ENCODE results near the gene LATS2. TPM values are rescaled to one million over a fixed set of nuclear protein-coding genes. Genes with fewer than 3 reads are reported as not detected.

LATS2 gene
- total RNA-seq, 4 donors from 2014 or later = 3.7 to 9.9 (median 6.5) TPM

DNA sequence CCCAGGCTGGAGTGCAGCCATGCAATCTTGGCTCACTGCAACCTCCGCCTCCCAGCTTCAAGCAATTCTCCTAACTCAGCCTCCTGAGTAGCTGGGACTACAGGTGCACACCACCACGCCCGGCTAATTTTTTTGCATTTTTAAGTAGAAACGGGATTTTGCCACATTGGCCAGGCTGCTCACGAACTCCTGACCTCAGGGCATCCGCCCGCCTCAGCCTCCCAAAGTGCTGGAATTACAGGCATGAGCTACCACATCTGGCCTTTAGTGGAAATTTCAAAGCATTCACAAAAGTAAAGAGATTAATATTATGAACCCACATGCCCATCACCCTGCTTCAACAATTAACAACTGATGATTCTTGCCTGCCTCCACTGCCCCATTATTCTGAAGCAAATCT is 20.5 kb upstream of the LATS2 start:
- H3K36me3 ChIP-seq = no peaks in the 10 kb centered on the region
- no peak overlapping the region for H3K4me3 ChIP-seq
- H3K4me1 ChIP-seq = no peaks in the 10 kb centered on the region
- no peak overlapping the region for H3K27ac ChIP-seq
- TF ChIP-seq POLR2A (IDR thresholded peaks at IDR 0.05) = no peak
- TF ChIP-seq, protein P1, sequence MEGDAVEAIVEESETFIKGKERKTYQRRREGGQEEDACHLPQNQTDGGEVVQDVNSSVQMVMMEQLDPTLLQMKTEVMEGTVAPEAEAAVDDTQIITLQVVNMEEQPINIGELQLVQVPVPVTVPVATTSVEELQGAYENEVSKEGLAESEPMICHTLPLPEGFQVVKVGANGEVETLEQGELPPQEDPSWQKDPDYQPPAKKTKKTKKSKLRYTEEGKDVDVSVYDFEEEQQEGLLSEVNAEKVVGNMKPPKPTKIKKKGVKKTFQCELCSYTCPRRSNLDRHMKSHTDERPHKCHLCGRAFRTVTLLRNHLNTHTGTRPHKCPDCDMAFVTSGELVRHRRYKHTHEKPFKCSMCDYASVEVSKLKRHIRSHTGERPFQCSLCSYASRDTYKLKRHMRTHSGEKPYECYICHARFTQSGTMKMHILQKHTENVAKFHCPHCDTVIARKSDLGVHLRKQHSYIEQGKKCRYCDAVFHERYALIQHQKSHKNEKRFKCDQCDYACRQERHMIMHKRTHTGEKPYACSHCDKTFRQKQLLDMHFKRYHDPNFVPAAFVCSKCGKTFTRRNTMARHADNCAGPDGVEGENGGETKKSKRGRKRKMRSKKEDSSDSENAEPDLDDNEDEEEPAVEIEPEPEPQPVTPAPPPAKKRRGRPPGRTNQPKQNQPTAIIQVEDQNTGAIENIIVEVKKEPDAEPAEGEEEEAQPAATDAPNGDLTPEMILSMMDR (IDR thresholded peaks at IDR 0.05) = no peak
- no peaks in the 10 kb centered on the region for H3K9me3 ChIP-seq
- no peak for DNase-seq
- no peaks in the 10 kb centered on the region for H3K27me3 ChIP-seq

DNA sequence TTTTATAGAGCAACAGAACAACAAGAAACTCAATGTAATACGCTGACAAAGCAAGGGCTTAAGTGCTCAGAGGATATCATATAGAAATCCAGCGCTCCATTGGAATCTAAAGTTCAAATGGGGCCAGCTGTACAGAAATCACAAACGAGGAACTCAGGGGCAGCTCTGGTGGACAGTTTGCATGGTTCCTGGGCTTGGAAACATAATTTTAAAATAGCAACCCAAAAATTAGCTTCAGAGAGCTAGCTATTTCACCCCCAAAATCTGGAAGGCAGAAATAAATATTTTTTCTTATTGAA is 19.2 kb upstream of the LATS2 start:
- no peak for DNase-seq
- TF ChIP-seq, protein P1 (IDR thresholded peaks at IDR 0.05) = no peak
- TF ChIP-seq POLR2A (IDR thresholded peaks at IDR 0.05) = no peak
- H3K27ac ChIP-seq = no peak overlapping the region
- H3K4me1 ChIP-seq = peaks cover 0 to under 1% (median 0%) of the 10 kb centered on the region in 4 donors
- peaks cover 0 to 3% of the 10 kb centered on the region in 2 donors for H3K27me3 ChIP-seq
- H3K36me3 ChIP-seq = no peaks in the 10 kb centered on the region
- H3K4me3 ChIP-seq = no peak overlapping the region
- no peaks in the 10 kb centered on the region for H3K9me3 ChIP-seq

DNA sequence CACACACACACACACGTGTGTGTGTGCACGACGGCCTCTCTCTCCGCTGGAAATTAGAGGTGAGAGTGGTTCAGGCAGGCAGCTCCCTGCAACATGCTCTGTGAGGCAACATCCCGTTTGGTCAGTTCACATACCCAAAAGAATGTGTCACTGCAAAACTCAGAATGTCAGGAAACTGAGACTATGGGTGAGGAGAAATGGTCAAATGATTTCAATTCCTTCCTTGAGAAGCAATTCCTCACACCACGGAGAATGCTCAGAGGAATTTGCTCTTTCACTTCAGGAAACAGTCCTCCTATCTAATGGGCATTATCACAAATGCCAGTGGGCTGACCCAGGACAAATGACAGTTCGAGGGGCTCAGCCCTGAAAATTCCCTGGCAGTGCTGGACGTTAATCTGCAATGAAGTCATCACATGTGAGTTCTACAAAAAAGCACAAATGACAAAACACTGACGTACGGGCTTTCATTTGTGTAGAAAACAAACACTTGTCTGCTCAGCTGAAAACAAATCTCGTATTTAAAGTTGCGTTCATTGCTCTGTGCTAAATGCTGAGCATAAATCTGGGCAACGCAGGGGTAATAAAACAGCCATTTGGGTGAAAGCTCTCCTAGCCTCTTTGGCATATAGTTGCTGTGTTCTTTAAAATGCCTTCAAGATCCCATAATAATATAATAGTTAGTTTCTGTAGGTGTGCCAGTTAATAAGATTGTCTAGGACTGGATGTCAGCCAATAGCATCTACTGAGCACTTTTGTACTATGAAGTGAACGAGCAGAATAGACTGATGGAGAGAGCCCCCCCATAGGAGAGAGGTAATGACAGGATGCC is 18.6 kb upstream of the LATS2 start:
- no peak for DNase-seq
- TF ChIP-seq, protein P1 (IDR thresholded peaks at IDR 0.05) = no peak
- no peak for TF ChIP-seq POLR2A (IDR thresholded peaks at IDR 0.05)
- Histone ChIP-seq H3K9me3 (no peaks in the 10 kb centered on the region), H3K36me3 (no peaks in the 10 kb centered on the region), H3K27ac (peak overlapping the region in 2 of 4 donors; percentile 5 to 17), H3K4me1 (peaks cover 0 to 4% (median 0%) of the 10 kb centered on the region in 4 donors), H3K4me3 (no peak overlapping the region), H3K27me3 (peaks cover 0 to 6% of the 10 kb centered on the region in 2 donors)

DNA sequence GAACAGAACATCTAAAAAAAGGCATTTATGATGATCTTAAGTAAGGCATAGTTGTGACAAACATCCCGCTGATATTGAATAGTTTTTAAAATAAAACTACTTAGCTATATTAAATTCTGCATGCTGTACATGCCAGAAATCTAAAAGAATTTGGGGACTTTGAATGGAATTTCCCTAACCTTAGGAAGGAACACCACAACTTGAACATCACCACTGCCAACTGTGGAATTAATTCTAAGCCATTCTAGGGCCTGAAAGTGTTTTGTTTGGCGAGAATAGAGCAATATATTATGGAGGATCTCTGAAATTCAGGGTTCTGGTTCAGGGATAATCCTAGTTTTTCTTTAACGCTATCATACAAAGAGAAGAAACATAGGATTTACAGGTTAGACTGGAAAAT is 17.8 kb upstream of the LATS2 start:
- TF ChIP-seq, protein P1 (IDR thresholded peaks at IDR 0.05) = no peak
- no peak for TF ChIP-seq POLR2A (IDR thresholded peaks at IDR 0.05)
- H3K36me3 ChIP-seq = no peaks in the 10 kb centered on the region
- H3K4me1 ChIP-seq = peaks cover 0 to 4% (median 0%) of the 10 kb centered on the region in 4 donors
- H3K4me3 ChIP-seq = no peak overlapping the region
- DNase-seq = no peak
- H3K27ac ChIP-seq = peak overlapping the region in 1 of 4 donors; percentile 17
- H3K9me3 ChIP-seq = no peaks in the 10 kb centered on the region
- H3K27me3 ChIP-seq = peaks cover 0 to 6% of the 10 kb centered on the region in 2 donors

DNA sequence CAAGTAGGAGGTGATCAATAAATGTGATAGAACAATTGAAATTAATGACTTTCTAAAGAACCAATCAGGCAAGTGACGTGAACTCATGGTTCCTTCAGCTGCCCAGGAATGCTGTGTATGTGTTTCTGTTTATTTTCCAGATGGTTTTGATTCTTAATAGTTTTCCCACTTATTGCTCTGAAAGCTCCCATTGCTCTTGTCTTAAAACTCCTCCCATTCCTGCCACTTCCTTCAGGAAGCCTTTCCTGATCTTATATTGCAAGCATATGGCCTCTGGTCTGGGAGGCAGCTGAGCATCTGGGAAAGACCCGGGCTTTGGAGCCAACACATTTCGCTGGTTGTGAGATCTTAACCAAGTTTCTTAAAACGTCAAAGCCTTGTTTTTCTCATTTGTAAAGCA is 17.1 kb upstream of the LATS2 start:
- Histone ChIP-seq H3K27ac (no peak overlapping the region), H3K4me3 (no peak overlapping the region), H3K36me3 (no peaks in the 10 kb centered on the region), H3K4me1 (peaks cover 0 to 4% (median 0%) of the 10 kb centered on the region in 4 donors), H3K27me3 (peaks cover 0 to 6% of the 10 kb centered on the region in 2 donors), H3K9me3 (no peaks in the 10 kb centered on the region)
- DNase-seq = no peak
- TF ChIP-seq, protein P1 (IDR thresholded peaks at IDR 0.05) = no peak
- TF ChIP-seq POLR2A (IDR thresholded peaks at IDR 0.05) = no peak

Measured in Peyer's patch (tissue), 4 donors.